IPS-11a (cell line): ENCODE results near the gene MBP.
"Not testable (repeated sequence)": the region's sequence is repeated elsewhere in the genome, so short reads cannot be mapped to it uniquely, and the experiment has no call there.

Experiments
- H3K4me3 ChIP-seq: one replicate; pipeline ENCODE4 v1.5.1; 2013; ENCODE audit warnings: low read depth, low read length, control low read depth

Gene MBP

DNA sequence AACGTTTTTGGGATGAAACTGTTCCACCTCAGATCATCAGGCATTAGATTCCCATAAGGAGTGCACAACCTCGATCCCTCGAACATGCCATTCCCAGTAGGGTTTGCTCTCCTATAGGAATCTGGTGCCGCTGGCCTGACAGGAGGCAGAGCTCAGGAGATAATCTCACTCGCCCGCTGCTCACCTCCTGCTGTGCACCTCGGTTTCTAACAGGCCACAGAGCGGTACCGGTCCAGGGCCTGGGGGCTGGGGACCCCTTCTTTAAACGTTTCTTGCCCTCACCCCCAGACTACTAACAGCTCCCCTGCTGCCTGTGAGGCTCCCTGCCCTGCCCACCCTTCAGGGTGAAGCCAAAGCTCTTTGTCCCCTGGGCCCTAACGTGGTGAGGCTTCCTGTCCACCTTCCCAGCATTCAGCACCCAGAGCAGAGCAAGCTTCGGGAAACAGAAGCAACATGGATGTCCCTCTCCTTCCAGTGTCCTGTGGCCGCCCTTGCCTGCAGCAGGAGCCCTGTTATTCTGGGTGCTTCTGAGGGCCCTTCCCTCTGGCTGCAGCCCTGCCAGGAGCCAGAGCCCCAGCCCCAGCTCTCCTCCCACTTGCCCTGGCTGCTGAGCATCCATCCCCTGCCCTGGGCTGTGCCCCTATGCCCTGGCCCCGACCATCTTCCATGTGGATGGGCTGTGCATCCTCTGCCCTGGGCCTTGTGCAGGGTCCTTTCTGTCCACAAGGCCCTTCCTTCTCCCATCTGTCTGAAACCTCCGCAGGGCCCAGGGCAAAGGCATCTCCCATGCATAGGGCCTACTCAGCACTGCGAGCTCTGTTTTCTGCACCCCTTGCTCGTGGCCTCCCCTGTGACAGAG, 140.1 kb downstream of the MBP start:
- H3K4me3 ChIP-seq: no peak overlapping the region

GRCh38 chr18:76991021-76991688, 141.4 kb downstream of the MBP start:
- H3K4me3 ChIP-seq: no peak overlapping the region

- not testable (repeated sequence) for H3K4me3 ChIP-seq
These were observed 142.1 kb downstream of the MBP start for GRCh38 chr18:76990343-76991020.

DNA sequence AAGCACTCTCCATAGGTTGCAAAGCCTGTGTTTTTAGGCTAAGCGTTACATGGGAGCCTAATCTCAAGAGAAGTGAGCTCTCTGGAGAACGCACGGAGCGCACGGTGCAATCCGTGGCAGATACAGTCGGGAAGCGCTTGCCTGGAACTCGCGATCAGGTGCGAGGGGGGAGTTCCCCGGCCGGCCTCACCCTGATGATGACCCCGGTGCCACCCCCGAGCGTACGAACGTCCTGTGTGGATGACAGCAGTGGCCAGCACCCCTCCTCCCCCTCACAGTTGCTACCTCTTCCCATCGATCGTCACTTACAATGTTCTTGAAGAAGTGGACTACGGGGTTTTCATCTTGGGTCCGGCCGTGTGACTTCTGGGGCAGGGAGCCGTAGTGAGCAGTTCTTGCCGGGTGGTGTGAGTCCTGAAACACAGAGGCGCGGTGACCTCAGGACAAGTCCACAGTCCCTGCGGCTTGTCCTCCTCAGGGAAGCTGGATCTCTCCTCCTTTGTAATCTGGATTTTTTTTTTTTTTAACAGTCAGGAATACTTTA, 142.9 kb downstream of the MBP start:
- no peak overlapping the region for H3K4me3 ChIP-seq

DNA sequence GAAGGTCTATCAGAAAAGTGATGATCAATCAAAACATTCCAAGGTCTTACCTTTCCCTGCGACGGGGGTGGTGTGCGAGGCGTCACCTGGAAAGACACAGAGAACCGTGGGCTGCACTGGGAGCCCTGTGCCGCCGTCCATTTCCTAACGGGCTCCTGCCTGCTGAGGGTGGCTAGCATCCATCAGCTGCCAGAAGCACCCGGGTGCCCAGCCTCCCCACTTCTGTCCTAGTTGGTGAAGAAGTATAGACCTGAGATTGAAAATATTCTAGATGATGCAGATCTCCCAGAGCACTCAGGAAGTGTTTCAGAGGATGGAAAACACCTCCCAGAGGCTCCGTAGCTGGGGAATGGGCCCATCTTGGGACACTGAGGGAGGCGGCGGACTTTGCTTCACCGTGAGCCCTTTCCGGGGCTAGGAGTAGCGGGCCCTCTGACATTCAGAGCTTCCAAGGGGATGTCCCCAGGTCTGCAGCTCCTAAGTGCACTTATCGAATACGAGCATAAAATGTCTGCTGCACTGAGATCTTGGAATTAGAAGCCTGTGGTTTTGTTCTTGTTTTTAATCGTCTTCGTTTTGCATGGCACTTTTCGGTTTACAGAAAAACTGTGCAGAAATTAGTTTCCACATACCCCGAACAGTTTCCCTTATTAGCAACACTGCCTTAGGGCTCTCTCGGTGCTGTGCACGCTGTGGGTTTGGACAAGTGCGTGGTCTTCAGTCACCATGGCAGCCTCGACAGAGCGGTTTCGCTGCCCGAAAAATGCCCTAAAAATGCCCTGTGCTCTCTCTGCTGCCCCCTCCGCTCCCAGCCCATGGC, 143.5 kb downstream of the MBP start:
- no peak overlapping the region for H3K4me3 ChIP-seq

DNA sequence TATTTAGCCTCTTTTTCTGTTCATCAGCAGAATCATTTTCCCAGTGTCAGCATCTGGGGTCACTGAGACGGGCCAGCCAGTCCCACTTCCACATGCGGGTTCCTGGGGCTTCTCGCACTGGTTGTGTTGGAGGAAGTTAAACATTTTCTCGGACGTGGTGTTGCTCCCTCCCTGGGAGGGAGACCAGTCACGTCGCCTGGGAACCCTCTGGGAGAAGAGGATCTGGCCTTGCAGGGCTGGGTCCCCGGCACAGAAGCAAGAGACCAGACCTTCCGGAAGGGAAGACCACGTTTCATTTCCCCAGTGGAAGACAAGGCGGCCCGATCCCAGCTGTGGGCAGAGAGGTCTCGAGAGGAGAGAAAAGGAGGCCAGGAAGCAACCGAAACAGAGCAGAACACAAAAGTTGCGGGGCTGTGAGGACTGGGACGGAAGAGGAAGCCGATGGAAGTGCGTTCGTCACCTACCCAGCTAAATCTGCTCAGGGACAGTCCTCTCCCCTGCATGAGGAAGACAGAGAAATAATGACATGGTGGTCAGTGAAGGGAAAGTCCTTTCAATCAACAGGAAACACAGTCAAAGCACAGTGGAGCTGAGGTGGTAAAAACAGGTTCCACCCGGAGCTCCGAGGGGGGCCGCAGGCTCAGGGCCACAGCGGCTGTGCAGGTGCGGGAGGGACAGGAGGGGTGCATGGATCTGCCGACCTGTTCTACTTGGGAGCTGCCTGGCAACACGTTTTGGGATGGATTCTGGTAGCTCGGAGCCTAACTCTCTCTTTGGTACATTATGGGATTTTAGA, 144.4 kb downstream of the MBP start:
- H3K4me3 ChIP-seq: no peak overlapping the region

DNA sequence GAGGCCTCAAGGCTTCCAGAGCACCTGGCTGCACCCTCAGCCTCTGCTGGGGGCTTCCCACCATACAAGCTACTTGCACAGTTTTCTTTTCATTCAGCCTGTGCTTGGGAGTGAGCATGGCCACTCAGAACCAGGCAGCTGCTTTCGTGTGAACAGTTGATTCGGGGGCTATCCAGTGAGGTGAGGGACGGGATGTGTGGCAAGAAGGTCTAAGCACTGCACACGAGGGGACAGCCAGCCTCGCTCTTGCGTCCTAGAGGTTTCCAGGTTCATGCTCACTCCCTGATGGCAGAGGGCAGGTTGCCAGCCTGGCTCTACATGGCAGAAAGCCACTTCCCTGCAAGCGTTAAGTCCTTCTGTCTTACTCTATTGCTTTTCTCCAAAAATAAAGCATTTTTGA, 146.2 kb downstream of the MBP start:
- no peak overlapping the region for H3K4me3 ChIP-seq

DNA sequence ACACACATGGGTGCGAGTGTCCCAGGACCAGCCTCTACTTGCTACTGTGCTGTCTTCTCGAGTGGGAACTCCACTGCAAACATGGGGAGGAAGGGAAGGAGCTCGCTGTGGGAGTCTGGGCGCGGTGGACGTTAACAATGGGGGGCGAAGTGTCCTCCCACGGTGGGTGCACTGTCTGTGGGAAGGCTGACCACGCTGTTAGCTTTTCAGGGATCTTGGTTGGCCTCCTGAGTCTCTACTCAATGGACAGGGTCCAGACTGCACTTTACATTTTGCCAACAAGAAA, 146.7 kb downstream of the MBP start:
- no peak overlapping the region for H3K4me3 ChIP-seq

- no peak overlapping the region for H3K4me3 ChIP-seq
These were observed 147.2 kb downstream of the MBP start for GRCh38 chr18:76985156-76985950.

GRCh38 chr18:76984193-76985155, 148.1 kb downstream of the MBP start:
- no peak overlapping the region for H3K4me3 ChIP-seq

DNA sequence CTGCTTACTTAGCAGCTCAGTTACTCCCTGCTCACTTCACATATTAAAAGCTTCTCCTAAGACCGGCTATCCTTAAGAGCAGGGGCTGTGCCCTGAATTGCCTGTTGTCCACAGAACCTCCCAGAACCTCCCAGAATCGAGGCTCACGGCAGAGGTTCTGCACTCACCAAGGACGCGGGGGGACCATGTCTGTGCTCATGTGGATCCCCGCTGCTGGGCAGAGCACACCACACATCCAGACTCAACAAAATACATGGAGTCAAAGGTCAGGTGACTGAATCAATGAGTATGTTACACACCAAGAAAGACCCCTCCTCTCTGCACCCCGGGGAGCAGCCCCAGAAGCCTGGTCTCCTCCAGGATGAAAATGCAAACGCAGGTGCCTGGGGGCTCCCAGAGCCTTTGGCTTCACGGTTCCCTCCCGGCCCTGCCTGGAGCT, 149.0 kb downstream of the MBP start:
- no peak overlapping the region for H3K4me3 ChIP-seq

DNA sequence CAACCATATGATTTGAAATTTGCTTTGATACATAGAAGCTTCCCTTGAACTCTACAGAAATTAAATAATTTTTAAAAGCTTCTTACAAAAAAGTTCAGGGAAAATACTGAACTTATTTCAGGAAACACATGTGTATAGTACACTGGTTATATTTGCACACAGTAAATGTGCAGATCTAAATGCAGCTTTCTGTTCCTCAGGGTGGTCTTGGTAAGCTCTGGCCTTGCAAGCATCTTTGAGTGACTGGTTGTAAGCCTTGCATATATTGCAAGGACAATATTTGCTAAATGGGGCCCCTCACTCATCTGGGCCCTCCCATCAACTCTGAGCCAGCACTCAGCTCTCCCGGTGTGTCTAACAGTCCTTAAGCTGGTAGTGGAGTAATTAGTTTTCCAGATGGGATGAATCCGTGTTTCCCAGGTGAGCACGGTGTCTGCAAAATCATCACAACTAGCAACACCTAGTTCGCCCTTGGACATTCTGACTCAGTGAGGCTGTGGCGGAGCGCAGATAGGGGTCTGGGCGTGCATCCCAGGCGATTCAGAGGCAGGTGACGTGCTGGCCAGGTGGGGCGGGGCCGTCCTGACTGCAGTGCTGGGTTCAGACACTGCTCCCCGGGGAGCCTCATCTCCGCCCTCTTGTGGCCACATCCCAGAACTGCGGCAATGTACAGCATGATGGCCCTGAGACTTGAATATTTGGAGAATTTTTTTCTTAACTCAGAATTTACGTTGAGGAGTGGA, 149.6 kb downstream of the MBP start:
- no peak overlapping the region for H3K4me3 ChIP-seq

GRCh38 chr18:76982038-76982437, 150.5 kb downstream of the MBP start:
- no peak overlapping the region for H3K4me3 ChIP-seq

DNA sequence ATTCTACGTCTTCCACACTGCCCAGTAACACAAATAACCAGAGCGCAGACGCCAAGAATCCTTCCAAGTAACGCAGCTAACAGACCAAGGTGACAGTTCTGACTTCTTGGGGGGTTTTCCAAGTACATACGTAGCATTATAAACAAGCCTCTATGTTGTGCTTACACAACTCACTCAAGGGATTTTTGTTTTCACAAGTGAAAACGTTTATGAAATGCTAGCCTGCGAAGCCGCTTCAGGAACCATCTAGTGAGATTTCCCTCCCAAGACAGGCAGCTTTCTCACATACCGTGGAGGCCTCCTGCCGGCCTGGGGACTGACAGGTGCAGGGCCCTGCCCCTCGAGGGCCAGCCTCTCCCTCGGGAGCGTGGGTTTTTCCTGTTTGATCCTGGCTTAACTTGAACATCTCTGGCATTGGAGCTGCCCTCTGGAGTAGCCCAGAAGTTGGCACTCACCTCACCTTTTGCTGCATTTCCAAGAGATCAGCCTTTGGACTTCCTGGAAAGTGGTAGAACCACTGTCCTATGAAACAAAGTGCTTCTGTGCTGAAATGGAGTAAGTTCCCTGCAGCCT, 151.1 kb downstream of the MBP start:
- H3K4me3 ChIP-seq: no peak overlapping the region

DNA sequence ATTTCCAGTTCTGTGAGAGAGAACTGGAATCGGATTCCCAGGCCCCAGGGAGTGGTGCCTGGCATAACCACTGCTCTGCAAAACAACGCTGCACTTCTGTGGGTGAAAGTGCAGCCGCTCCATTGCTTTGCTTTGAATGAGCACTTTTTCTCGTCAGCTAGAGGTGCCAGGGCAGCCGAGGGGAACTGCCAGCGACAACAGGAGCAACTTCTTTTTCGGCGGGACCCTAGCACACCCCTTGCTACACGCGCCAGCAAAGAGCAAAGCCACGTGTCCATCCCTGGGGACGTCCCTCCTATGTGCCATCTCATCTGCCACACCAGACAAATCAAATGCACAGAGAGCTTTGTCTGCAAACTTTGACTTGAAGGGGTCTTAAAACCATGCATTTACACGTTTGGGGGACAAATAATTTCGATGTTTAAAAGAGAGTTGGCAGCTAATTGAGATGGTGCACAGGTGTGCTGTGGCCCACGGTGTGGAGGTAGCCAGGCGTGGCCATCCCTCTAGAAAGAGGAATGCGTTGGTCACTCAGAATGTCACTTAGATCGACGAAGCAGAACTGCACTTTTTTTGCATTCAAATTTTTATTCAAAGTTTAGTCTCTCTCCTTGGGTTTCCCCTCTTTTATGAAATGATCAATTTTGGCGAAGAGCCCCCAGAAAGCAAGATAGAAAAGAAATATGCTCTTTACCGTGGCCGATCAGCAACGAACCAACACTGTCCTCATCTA, 151.8 kb downstream of the MBP start:
- H3K4me3 ChIP-seq: no peak overlapping the region

DNA sequence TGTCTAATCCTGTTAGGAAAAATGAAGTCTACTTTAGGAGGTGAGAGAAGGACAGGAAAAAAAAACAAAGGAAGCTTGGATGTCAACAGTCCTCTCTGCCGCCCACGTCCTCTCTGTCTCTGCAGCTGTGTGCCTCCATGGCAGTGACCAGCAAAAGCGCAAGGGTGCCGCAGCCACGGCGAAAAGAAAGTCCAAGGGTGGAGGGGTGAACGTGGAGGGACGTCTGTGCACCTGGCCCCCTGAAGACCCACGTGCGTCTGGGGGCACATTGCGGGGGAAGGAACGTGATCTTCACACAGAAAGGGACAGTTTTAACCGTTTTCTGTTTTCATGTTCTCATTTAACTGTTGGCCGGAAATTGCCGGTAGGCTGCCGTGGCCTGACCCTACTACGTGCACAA, 152.7 kb downstream of the MBP start:
- H3K4me3 ChIP-seq: no peak overlapping the region
